Astrocyte (in vitro differentiated cells and primary cell): Measurements from ENCODE around the gene PGPEP1. TPM values are rescaled to one million over a fixed set of nuclear protein-coding genes. Genes with fewer than 3 reads are reported as not detected.

Experiments
- DNase-seq: peaks from one replicate; pipeline ENCODE4 v3.0.0-alpha.2; 2010; ENCODE audit warnings: low read depth
- FAIRE-seq: peaks from 2 replicates; lab custom pipeline; 2011; peaks lifted over from hg19 to GRCh38; lab: Jason Lieb, UNC
- H2AFZ ChIP-seq: 2 replicates; pipeline ENCODE4 v1.6.0; 2012; ENCODE audit warnings: low read depth, low read length, inconsistent platforms
- H3K27ac ChIP-seq: 2 replicates; pipeline ENCODE4 v1.5.1; 2011; ENCODE audit warnings: low read depth, low read length, inconsistent platforms
- H3K27me3 ChIP-seq: 2 replicates; pipeline ENCODE4 v1.6.0; 2011; ENCODE audit warnings: low read length, inconsistent platforms; ENCODE audit not compliant: insufficient read depth
- H3K36me3 ChIP-seq: 2 replicates; pipeline ENCODE4 v1.5.1; 2011; ENCODE audit warnings: low read length, inconsistent platforms; ENCODE audit not compliant: insufficient read depth
- H3K4me1 ChIP-seq: 2 replicates; pipeline ENCODE4 v1.5.1; 2011; ENCODE audit warnings: low read length, inconsistent platforms; ENCODE audit not compliant: insufficient read depth
- H3K4me2 ChIP-seq: 2 replicates; pipeline ENCODE4 v1.6.0; 2012; ENCODE audit warnings: low read length, inconsistent platforms
- H3K4me3 ChIP-seq: 2 replicates; pipeline ENCODE4 v1.5.1; 2011; ENCODE audit warnings: low read depth, mild to moderate bottlenecking, low read length, inconsistent platforms; ENCODE audit not compliant: insufficient read depth
- H3K79me2 ChIP-seq: 2 replicates; pipeline ENCODE4 v1.6.0; 2012; ENCODE audit warnings: mild to moderate bottlenecking, low read length, inconsistent platforms; ENCODE audit not compliant: insufficient read depth
- H3K9ac ChIP-seq: 2 replicates; pipeline ENCODE4 v1.6.0; 2012; ENCODE audit warnings: mild to moderate bottlenecking, low read length, inconsistent platforms
- H3K9me3 ChIP-seq: 2 replicates; pipeline ENCODE4 v1.5.1; 2012; ENCODE audit warnings: low read depth, mild to moderate bottlenecking, low read length, inconsistent platforms; ENCODE audit not compliant: insufficient read depth
- H4K20me1 ChIP-seq: 2 replicates; pipeline ENCODE4 v1.6.0; 2012; ENCODE audit warnings: low read length, inconsistent platforms; ENCODE audit not compliant: insufficient read depth
- H3K27ac Mint-ChIP-seq: one replicate; pipeline ENCODE4 v1.8.0; 2021; ENCODE audit warnings: mild to moderate bottlenecking, mixed read lengths; ENCODE audit not compliant: unreplicated experiment
- H3K27me3 Mint-ChIP-seq: one replicate; pipeline ENCODE4 v1.8.0; 2021; ENCODE audit warnings: low read depth, mixed read lengths; ENCODE audit not compliant: unreplicated experiment
- H3K36me3 Mint-ChIP-seq: one replicate; pipeline ENCODE4 v1.8.0; 2021; ENCODE audit warnings: low read depth, mixed read lengths; ENCODE audit not compliant: unreplicated experiment
- H3K4me1 Mint-ChIP-seq: one replicate; pipeline ENCODE4 v1.8.0; 2021; ENCODE audit warnings: low read depth, mixed read lengths; ENCODE audit not compliant: unreplicated experiment
- H3K4me3 Mint-ChIP-seq: one replicate; pipeline ENCODE4 v1.8.0; 2021; ENCODE audit warnings: mild to moderate bottlenecking, moderate library complexity, mixed read lengths; ENCODE audit not compliant: unreplicated experiment
- H3K9me3 Mint-ChIP-seq: one replicate; pipeline ENCODE4 v1.8.0; 2021; ENCODE audit warnings: mild to moderate bottlenecking, mixed read lengths; ENCODE audit not compliant: unreplicated experiment
- EZH2 ChIP-seq: IDR thresholded peaks from 2 replicates; pipeline ENCODE4 v1.6.1; 2012; ENCODE audit warnings: mild to moderate bottlenecking, low read length, inconsistent platforms; ENCODE audit not compliant: insufficient read depth
- total RNA-seq: library from RNA; stranded (reverse); gene quantifications from 2 replicates; pipeline ENCODE4 v1.2.1, GENCODE V29; 2021
- TF ChIP-seq, protein P1 (sequence below): IDR thresholded peaks from 2 replicates; pipeline ENCODE4 v1.5.1; 2011; ENCODE audit warnings: low read depth, mild to moderate bottlenecking, inconsistent platforms, low read length, moderate library complexity; ENCODE audit not compliant: insufficient read depth

Gene PGPEP1
- total RNA-seq, 1 donor from 2014 or later = 28.4 TPM

GRCh38 chr19:18364826-18365528, 24.6 kb downstream of the PGPEP1 start:
- peak; percentile 100 for DNase-seq
- H3K4me2 ChIP-seq = peak overlapping the region; percentile 43
- peaks cover 3% of the 10 kb centered on the region for H3K9me3 Mint-ChIP-seq
- FAIRE-seq = peak; percentile 50
- peak overlapping the region; percentile 50 for H2AFZ ChIP-seq
- H3K27me3 ChIP-seq = no peaks in the 10 kb centered on the region
- H3K9ac ChIP-seq = peak overlapping the region; percentile 81
- no peak for TF ChIP-seq EZH2
- TF ChIP-seq, protein P1, sequence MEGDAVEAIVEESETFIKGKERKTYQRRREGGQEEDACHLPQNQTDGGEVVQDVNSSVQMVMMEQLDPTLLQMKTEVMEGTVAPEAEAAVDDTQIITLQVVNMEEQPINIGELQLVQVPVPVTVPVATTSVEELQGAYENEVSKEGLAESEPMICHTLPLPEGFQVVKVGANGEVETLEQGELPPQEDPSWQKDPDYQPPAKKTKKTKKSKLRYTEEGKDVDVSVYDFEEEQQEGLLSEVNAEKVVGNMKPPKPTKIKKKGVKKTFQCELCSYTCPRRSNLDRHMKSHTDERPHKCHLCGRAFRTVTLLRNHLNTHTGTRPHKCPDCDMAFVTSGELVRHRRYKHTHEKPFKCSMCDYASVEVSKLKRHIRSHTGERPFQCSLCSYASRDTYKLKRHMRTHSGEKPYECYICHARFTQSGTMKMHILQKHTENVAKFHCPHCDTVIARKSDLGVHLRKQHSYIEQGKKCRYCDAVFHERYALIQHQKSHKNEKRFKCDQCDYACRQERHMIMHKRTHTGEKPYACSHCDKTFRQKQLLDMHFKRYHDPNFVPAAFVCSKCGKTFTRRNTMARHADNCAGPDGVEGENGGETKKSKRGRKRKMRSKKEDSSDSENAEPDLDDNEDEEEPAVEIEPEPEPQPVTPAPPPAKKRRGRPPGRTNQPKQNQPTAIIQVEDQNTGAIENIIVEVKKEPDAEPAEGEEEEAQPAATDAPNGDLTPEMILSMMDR = no peak
- peak overlapping the region; percentile 40 for H3K4me3 Mint-ChIP-seq
- peak overlapping the region; percentile 98 for H3K27ac Mint-ChIP-seq
- H3K9me3 ChIP-seq = no peaks in the 10 kb centered on the region
- peaks cover 4% of the 10 kb centered on the region for H3K36me3 ChIP-seq
- H4K20me1 ChIP-seq = no peaks in the 10 kb centered on the region
- H3K4me1 Mint-ChIP-seq = peaks cover 11% of the 10 kb centered on the region
- peaks cover 23% of the 10 kb centered on the region for H3K4me1 ChIP-seq
- no peaks in the 10 kb centered on the region for H3K79me2 ChIP-seq
- H3K36me3 Mint-ChIP-seq = peaks cover 10% of the 10 kb centered on the region
- H3K27ac ChIP-seq = peak overlapping the region; percentile 99
- no peak overlapping the region for H3K4me3 ChIP-seq
- H3K27me3 Mint-ChIP-seq = no peaks in the 10 kb centered on the region

DNA sequence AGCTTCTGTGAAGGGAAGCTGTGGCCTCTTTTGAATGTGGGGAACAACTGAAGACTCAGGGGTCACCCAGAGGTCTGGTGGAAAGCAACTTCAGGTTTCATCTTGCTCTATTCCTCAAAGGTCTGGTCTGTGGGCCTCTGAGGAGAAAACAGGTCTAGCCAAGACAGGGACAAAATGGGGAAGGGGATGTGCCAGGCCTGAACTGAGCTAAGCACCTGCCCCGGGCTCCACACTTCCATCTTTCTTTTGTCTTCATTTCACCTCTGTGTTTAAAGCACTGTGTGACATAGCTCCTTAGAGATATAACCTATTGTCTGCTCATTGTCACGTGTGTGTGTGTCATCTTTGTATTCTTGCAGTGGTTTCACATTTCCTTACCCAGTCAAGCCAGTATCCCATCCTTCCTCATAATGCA, 25.6 kb downstream of the PGPEP1 start:
- peaks cover 3% of the 10 kb centered on the region for H3K9me3 Mint-ChIP-seq
- peaks cover 4% of the 10 kb centered on the region for H3K36me3 ChIP-seq
- H4K20me1 ChIP-seq = no peaks in the 10 kb centered on the region
- H2AFZ ChIP-seq = no peak overlapping the region
- peak overlapping the region; percentile 55 for H3K9ac ChIP-seq
- H3K9me3 ChIP-seq = no peaks in the 10 kb centered on the region
- H3K4me3 ChIP-seq = no peak overlapping the region
- TF ChIP-seq, protein P1 = no peak
- no peak for TF ChIP-seq EZH2
- H3K4me2 ChIP-seq = no peak overlapping the region
- FAIRE-seq (no peak), DNase-seq (peak; percentile 41)
- H3K27me3 Mint-ChIP-seq = no peaks in the 10 kb centered on the region
- no peaks in the 10 kb centered on the region for H3K79me2 ChIP-seq
- H3K27me3 ChIP-seq = no peaks in the 10 kb centered on the region
- peaks cover 10% of the 10 kb centered on the region for H3K36me3 Mint-ChIP-seq
- H3K27ac Mint-ChIP-seq = peak overlapping the region; percentile 98
- no peak overlapping the region for H3K4me3 Mint-ChIP-seq
- peaks cover 11% of the 10 kb centered on the region for H3K4me1 Mint-ChIP-seq
- peak overlapping the region; percentile 99 for H3K27ac ChIP-seq
- peaks cover 23% of the 10 kb centered on the region for H3K4me1 ChIP-seq
